Sigmoid colon (tissue), 7 donors: ENCODE measurements around the gene TMPRSS13. TPM values are rescaled to one million over a fixed set of nuclear protein-coding genes. Genes with fewer than 3 reads are reported as not detected.

Experiments used
- DNase-seq: peaks from one replicate; pipeline ENCODE4 v3.0.0-alpha.2; 2019
- H3K27ac ChIP-seq, 4 donors: fragments of 200-600 bp; sonication (generic); one replicate each; pipeline ENCODE4 v1.5.1; 2016 to 2019; ENCODE audit warnings: mild to moderate bottlenecking in 1 of 4
- H3K27me3 ChIP-seq, 3 donors: fragments of 200-600 bp; sonication (generic); one replicate each; pipeline ENCODE4 v1.5.1; 2019; ENCODE audit warnings: mild to moderate bottlenecking in 1 of 3
- H3K36me3 ChIP-seq, 4 donors: fragments of 200-600 bp; sonication (generic); one replicate each; pipeline ENCODE4 v1.5.1; 2016 to 2019
- H3K4me1 ChIP-seq, 4 donors: fragments of 200-600 bp; sonication (generic); one replicate each; pipeline ENCODE4 v1.5.1; 2017 to 2019
- H3K4me3 ChIP-seq, 4 donors: fragments of 200-600 bp; sonication (generic); one replicate each; pipeline ENCODE4 v1.5.1; 2017 to 2019; ENCODE audit warnings: mild to moderate bottlenecking in 2 of 4, moderate library complexity in 1 of 4
- H3K9me3 ChIP-seq, 4 donors: fragments of 200-600 bp in 3 of 4; sonication (generic) in 3 of 4; one replicate each; pipeline versions ENCODE4 v1.5.1 to v1.6.1; 2013 to 2019
- CTCF ChIP-seq, 4 experiments: fragments of 450-650 bp in 3 of 4; fragments of 200-600 bp in 1 of 4; IDR thresholded peaks; one replicate each; pipeline ENCODE4 v1.5.1; 2016 to 2019; ENCODE audit warnings: antibody characterized with exemption in 4 of 4, mild to moderate bottlenecking in 3 of 4, moderate library complexity in 2 of 4
- EP300 ChIP-seq, 4 donors: sonication (generic); formaldehyde crosslinking; IDR thresholded peaks; one replicate each; pipeline ENCODE4 v1.6.1; 2017; ENCODE audit warnings: antibody characterized with exemption in 4 of 4
- POLR2A ChIP-seq, 2 donors: fragments of 450-650 bp; IDR thresholded peaks; one replicate each; pipeline ENCODE4 v1.6.1; 2016; ENCODE audit warnings: antibody characterized with exemption in 2 of 2, mild to moderate bottlenecking in 2 of 2, moderate library complexity in 2 of 2
- POLR2AphosphoS5 ChIP-seq, 4 donors: sonication (generic); formaldehyde crosslinking; IDR thresholded peaks; one replicate each; pipeline ENCODE4 v1.6.1; 2017; ENCODE audit warnings: antibody characterized with exemption in 4 of 4
- WGBS, 2 donors: extraction: QIAGEN DNeasy Blood & Tissue Kit; methylation state at CpG; one replicate each; pipeline ENCODE4 v1.1.7; 2013; 5-methylcytosine and 5-hydroxymethylcytosine counted together
- intact Hi-C: fragments of 100-400 bp; cut with DNase I; formaldehyde crosslinking; loops from one replicate; pipeline ENCODE4 v1.15.1; 2023
- polyA plus RNA-seq, 3 donors: library from polyadenylated mRNA; stranded (reverse); fragments of 200-250 nt; gene quantifications; one replicate each; pipeline ENCODE4 v1.2.3, GENCODE V29; 2013
- total RNA-seq, 4 donors: library from RNA; depleted of rRNA; stranded (reverse); fragments of >200 nt; gene quantifications; one replicate each; pipeline ENCODE4 v1.1.0, GENCODE V29; 2016
- donor health status: healthy with polysubstance abuse.
- donor health status: Bipolar disorder and iron deficiency.
- donor health status: healthy.

The TMPRSS13 gene
- total and polyA plus RNA-seq, 7 donors = 1.4 to 1.6 TPM; not detected in 5

- 91 to 95% methylated on average over 17 of the region's 17 CpGs for WGBS, 2 donors
- Histone ChIP-seq H3K27me3 (no peaks in the 10 kb centered on the region), H3K4me1 (peaks cover 0 to 5% (median 0%) of the 10 kb centered on the region in 4 donors), H3K4me3 (no peak overlapping the region), H3K27ac (no peak overlapping the region), H3K36me3 (no peaks in the 10 kb centered on the region), H3K9me3 (no peaks in the 10 kb centered on the region)
- TF ChIP-seq POLR2A (IDR thresholded peaks at IDR 0.05) (no peak), CTCF (IDR thresholded peaks at IDR 0.05) (no peak), POLR2AphosphoS5 (IDR thresholded peaks at IDR 0.05) (no peak), EP300 (IDR thresholded peaks at IDR 0.05) (no peak)
- DNase-seq = peak; percentile 57
- intact Hi-C loops = no loop called here
These were observed 10.6 kb downstream of the TMPRSS13 start for GRCh38 chr11:117918366-117919255.

DNA sequence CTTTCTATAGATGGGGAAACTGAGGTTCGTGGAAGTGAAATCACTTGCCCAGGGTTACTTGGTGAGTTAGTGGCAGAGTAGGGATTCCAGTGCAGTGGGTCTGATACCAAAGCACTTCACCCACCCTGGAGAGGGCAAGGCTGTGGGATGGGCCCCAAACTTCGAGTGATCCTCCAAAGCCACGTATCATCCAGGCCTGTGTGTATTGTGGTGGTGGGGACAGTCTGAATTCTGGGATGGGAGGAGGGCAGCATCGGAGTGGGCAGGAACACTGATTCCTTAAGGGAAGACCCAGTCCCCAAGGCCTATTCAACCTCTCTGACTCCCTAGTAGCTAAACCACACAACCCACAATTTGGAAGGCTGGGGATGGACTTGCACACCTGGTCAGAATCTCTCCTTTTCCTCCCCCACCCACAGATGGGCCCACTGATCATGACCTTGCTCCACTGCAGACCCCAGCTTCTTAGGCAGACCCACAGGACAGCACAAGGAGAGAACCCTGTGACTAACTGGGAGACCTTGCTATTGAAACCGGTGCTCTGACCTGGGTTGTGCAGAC is 11.5 kb downstream of the TMPRSS13 start:
- no peak overlapping the region for H3K4me3 ChIP-seq
- no peaks in the 10 kb centered on the region for H3K27me3 ChIP-seq
- H3K36me3 ChIP-seq = no peaks in the 10 kb centered on the region
- 93 to 94% methylated on average over 5 of the region's 5 CpGs for WGBS, 2 donors
- DNase-seq = peak; percentile 28
- no peaks in the 10 kb centered on the region for H3K9me3 ChIP-seq
- intact Hi-C loops = no loop called here
- no peak for TF ChIP-seq CTCF (IDR thresholded peaks at IDR 0.05)
- TF ChIP-seq POLR2AphosphoS5 (IDR thresholded peaks at IDR 0.05) = no peak
- no peak for TF ChIP-seq POLR2A (IDR thresholded peaks at IDR 0.05)
- no peak for TF ChIP-seq EP300 (IDR thresholded peaks at IDR 0.05)
- peaks cover 0 to 5% (median 0%) of the 10 kb centered on the region in 4 donors for H3K4me1 ChIP-seq
- H3K27ac ChIP-seq = no peak overlapping the region

DNA sequence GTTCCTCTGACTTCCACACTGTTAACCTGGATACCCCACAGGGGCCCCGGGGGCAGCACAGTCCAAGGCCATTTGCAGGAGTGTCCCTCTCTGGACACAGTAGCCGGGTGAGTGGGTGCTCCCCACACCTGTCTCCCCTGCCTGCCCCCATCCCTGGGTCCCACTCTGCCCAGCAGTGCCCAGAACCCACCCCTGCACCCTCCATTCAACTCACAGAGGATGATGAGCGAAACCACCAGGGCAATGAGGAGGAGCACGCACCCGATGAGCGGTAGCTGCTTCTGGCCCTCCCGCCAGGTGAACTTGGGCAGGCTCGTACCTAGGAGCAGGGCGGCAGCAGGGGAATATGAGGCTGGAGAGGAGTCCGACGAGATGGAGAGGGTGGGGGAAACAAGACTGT is 12.2 kb downstream of the TMPRSS13 start:
- peak; percentile 59 for DNase-seq
- H3K36me3 ChIP-seq = no peaks in the 10 kb centered on the region
- H3K4me1 ChIP-seq = peaks cover 0 to 5% (median 0%) of the 10 kb centered on the region in 4 donors
- 95 to 96% methylated on average over 11 of the region's 11 CpGs for WGBS, 2 donors
- H3K27me3 ChIP-seq = no peaks in the 10 kb centered on the region
- TF ChIP-seq POLR2AphosphoS5 (IDR thresholded peaks at IDR 0.05) = no peak
- no peak for TF ChIP-seq EP300 (IDR thresholded peaks at IDR 0.05)
- no peak for TF ChIP-seq POLR2A (IDR thresholded peaks at IDR 0.05)
- TF ChIP-seq CTCF (IDR thresholded peaks at IDR 0.05) = no peak
- H3K4me3 ChIP-seq = no peak overlapping the region
- H3K9me3 ChIP-seq = no peaks in the 10 kb centered on the region
- H3K27ac ChIP-seq = no peak overlapping the region
- intact Hi-C loops = no loop called here

- Histone ChIP-seq H3K36me3 (no peaks in the 10 kb centered on the region), H3K27me3 (no peaks in the 10 kb centered on the region), H3K27ac (no peak overlapping the region), H3K9me3 (no peaks in the 10 kb centered on the region), H3K4me3 (no peak overlapping the region), H3K4me1 (peaks cover 0 to 5% (median 0%) of the 10 kb centered on the region in 4 donors)
- intact Hi-C loops = no loop called here
- DNase-seq = peak; percentile 34
- no peak for TF ChIP-seq POLR2AphosphoS5 (IDR thresholded peaks at IDR 0.05)
- TF ChIP-seq EP300 (IDR thresholded peaks at IDR 0.05) = no peak
- TF ChIP-seq POLR2A (IDR thresholded peaks at IDR 0.05) = no peak
- TF ChIP-seq CTCF (IDR thresholded peaks at IDR 0.05) = no peak
- WGBS, 2 donors = 86 to 87% methylated on average over 9 of the region's 9 CpGs
These were observed 13.4 kb downstream of the TMPRSS13 start for GRCh38 chr11:117915672-117916235.
